SK-N-SH treated with all-trans-retinoic acid at 6 μM for 48 hours (cell line): ENCODE measurements around the gene HSDL1.

Experiments
- ATAC-seq: fragments of 200-7000 bp; cut with Tn5 transposase; 3 replicates; pipeline ENCODE4 v1.9.1; 2020; ENCODE audit warnings: mild to moderate bottlenecking, moderate library complexity
- ARNTL ChIP-seq: fragments of 450-650 bp; formaldehyde crosslinking; IDR thresholded peaks from 2 replicates; pipeline ENCODE4 v1.5.0; 2020; ENCODE audit warnings: low read depth, mild to moderate bottlenecking, moderate library complexity, borderline replicate concordance
- BACH2 ChIP-seq: fragments of 250-450 bp; sonication (Bioruptor Pico); IDR thresholded peaks from 2 replicates; pipeline ENCODE4 v1.9.0; 2021; ENCODE audit warnings: mild to moderate bottlenecking, borderline replicate concordance
- CSDC2 ChIP-seq: fragments of 250-450 bp; sonication (Bioruptor Pico); IDR thresholded peaks from 2 replicates; pipeline ENCODE4 v1.5.0; 2020; ENCODE audit warnings: mild to moderate bottlenecking, moderate library complexity
- ESRRG ChIP-seq: fragments of 250-450 bp; sonication (Bioruptor Pico); IDR thresholded peaks from 2 replicates; pipeline ENCODE4 v1.6.1; 2021; ENCODE audit warnings: mild to moderate bottlenecking
- GLIS3 ChIP-seq: fragments of 250-450 bp; sonication (Bioruptor Pico); IDR thresholded peaks from 2 replicates; pipeline ENCODE4 v1.5.0; 2020; ENCODE audit warnings: mild to moderate bottlenecking, moderate library complexity
- OSR1 ChIP-seq: fragments of 250-450 bp; sonication (Bioruptor Pico); IDR thresholded peaks from 2 replicates; pipeline ENCODE4 v1.8.0; 2022; ENCODE audit warnings: moderate library complexity, mild to moderate bottlenecking, inconsistent platforms
- RARB ChIP-seq: fragments of 250-450 bp; sonication (Bioruptor Pico); IDR thresholded peaks from 2 replicates; pipeline ENCODE4 v1.8.0; 2021; ENCODE audit warnings: mild to moderate bottlenecking, moderate library complexity
- SNAI2 ChIP-seq: fragments of 250-450 bp; sonication (Bioruptor Pico); IDR thresholded peaks from 2 replicates; pipeline ENCODE4 v1.5.0; 2020; ENCODE audit warnings: mild to moderate bottlenecking, moderate library complexity
- TCF4 ChIP-seq: fragments of 250-450 bp; sonication (Bioruptor Pico); IDR thresholded peaks from 2 replicates; pipeline ENCODE4 v1.8.0; 2021; ENCODE audit warnings: mild to moderate bottlenecking, moderate library complexity, borderline replicate concordance
- ZC3H10 ChIP-seq: fragments of 250-450 bp; sonication (Bioruptor Pico); IDR thresholded peaks from 2 replicates; pipeline ENCODE4 v1.5.1; 2021; ENCODE audit warnings: mild to moderate bottlenecking, moderate library complexity
- ZFP3 ChIP-seq: fragments of 250-450 bp; sonication (Bioruptor Pico); IDR thresholded peaks from 2 replicates; pipeline ENCODE4 v1.5.0; 2020; ENCODE audit warnings: mild to moderate bottlenecking, moderate library complexity
- ZNF565 ChIP-seq: fragments of 450-650 bp; formaldehyde crosslinking; conservative IDR thresholded peaks from 2 replicates; pipeline ENCODE4 v1.5.0; 2020; ENCODE audit warnings: low read depth, mild to moderate bottlenecking, moderate library complexity
- ZNF70 ChIP-seq: fragments of 450-650 bp; formaldehyde crosslinking; IDR thresholded peaks from 2 replicates; pipeline ENCODE4 v1.5.0; 2020; ENCODE audit warnings: mild to moderate bottlenecking, moderate library complexity
- ZNF8 ChIP-seq: fragments of 450-650 bp; formaldehyde crosslinking; IDR thresholded peaks from 2 replicates; pipeline ENCODE4 v1.5.0; 2020; ENCODE audit warnings: mild to moderate bottlenecking, moderate library complexity
- TF ChIP-seq, protein P1 (sequence below): fragments of 250-450 bp; sonication (Bioruptor Pico); IDR thresholded peaks from 2 replicates; pipeline ENCODE4 v1.5.0; 2020; ENCODE audit warnings: mild to moderate bottlenecking, moderate library complexity
- TF ChIP-seq, protein P2 (sequence below): fragments of 250-450 bp; sonication (Bioruptor Pico); IDR thresholded peaks from 2 replicates; pipeline ENCODE4 v1.8.0; 2020; ENCODE audit warnings: mild to moderate bottlenecking, moderate library complexity, borderline replicate concordance
- TF ChIP-seq, protein P3 (sequence below): fragments of 250-450 bp; sonication (Bioruptor Pico); IDR thresholded peaks from 2 replicates; pipeline ENCODE4 v1.5.1; 2021; ENCODE audit warnings: mild to moderate bottlenecking, moderate library complexity
- TF ChIP-seq, protein P4 (sequence below): fragments of 250-450 bp; sonication (Bioruptor Pico); IDR thresholded peaks from 2 replicates; pipeline ENCODE4 v1.8.0; 2021; ENCODE audit warnings: low read depth, mild to moderate bottlenecking, moderate library complexity, borderline replicate concordance
- TF ChIP-seq, protein P5 (sequence below): fragments of 250-450 bp; sonication (Bioruptor Pico); IDR thresholded peaks from 2 replicates; pipeline ENCODE4 v1.5.1; 2020; ENCODE audit warnings: low read depth, mild to moderate bottlenecking, moderate library complexity

The HSDL1 gene

DNA sequence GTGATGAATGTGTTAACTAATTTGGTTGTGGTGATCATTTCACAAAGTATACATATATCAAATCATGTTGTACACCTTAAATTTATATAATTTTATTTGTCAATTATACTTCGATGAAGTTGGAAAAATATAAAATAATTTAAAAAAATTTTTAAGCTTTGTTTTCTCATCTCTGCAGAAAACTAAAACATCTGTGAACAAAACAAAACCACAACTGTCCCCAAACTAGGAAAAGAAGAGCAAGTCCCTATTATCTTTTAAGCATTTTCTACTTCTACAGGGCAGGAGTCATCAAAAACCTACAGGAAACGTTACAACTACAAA is 6.5 kb downstream of the HSDL1 start (continued):
- TF ChIP-seq, protein P1, sequence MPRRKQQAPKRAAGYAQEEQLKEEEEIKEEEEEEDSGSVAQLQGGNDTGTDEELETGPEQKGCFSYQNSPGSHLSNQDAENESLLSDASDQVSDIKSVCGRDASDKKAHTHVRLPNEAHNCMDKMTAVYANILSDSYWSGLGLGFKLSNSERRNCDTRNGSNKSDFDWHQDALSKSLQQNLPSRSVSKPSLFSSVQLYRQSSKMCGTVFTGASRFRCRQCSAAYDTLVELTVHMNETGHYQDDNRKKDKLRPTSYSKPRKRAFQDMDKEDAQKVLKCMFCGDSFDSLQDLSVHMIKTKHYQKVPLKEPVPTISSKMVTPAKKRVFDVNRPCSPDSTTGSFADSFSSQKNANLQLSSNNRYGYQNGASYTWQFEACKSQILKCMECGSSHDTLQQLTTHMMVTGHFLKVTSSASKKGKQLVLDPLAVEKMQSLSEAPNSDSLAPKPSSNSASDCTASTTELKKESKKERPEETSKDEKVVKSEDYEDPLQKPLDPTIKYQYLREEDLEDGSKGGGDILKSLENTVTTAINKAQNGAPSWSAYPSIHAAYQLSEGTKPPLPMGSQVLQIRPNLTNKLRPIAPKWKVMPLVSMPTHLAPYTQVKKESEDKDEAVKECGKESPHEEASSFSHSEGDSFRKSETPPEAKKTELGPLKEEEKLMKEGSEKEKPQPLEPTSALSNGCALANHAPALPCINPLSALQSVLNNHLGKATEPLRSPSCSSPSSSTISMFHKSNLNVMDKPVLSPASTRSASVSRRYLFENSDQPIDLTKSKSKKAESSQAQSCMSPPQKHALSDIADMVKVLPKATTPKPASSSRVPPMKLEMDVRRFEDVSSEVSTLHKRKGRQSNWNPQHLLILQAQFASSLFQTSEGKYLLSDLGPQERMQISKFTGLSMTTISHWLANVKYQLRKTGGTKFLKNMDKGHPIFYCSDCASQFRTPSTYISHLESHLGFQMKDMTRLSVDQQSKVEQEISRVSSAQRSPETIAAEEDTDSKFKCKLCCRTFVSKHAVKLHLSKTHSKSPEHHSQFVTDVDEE: no peak

DNA sequence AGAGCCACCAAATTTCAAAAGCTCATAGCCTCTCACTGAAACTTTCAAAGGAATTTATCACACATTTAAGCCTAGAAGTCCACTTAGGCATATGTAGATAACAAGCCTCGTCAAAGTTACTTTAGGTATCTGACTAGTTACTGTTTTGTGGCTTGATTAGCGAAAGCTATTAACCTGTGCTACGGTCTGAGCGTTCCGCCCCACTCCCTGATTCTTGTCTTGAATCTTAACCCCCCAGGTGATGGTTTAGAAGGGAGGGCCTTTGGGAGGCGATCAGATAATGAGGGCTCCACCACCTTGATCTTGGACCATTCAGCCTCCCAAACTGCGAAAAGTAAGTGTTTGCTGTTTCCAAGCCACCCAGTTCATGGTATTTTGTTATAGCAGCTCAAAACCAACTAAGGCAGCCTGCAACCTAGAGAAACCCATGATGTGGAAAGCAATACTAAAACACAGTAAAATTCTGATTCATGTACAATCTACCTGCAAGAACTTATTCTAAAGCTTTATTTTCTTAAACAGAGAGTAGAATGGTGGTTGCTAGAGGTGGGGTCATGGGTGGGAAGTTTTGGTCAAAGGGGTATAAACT is 7.1 kb downstream of the HSDL1 start:
- ATAC-seq: no peak
- no peak for TF ChIP-seq ARNTL (CRISPR knock-in tag)
- TF ChIP-seq, protein P2, sequence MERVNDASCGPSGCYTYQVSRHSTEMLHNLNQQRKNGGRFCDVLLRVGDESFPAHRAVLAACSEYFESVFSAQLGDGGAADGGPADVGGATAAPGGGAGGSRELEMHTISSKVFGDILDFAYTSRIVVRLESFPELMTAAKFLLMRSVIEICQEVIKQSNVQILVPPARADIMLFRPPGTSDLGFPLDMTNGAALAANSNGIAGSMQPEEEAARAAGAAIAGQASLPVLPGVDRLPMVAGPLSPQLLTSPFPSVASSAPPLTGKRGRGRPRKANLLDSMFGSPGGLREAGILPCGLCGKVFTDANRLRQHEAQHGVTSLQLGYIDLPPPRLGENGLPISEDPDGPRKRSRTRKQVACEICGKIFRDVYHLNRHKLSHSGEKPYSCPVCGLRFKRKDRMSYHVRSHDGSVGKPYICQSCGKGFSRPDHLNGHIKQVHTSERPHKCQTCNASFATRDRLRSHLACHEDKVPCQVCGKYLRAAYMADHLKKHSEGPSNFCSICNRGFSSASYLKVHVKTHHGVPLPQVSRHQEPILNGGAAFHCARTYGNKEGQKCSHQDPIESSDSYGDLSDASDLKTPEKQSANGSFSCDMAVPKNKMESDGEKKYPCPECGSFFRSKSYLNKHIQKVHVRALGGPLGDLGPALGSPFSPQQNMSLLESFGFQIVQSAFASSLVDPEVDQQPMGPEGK (CRISPR knock-in tag): no peak
- no peak for TF ChIP-seq ZNF565 (CRISPR knock-in tag)
- TF ChIP-seq, protein P3, sequence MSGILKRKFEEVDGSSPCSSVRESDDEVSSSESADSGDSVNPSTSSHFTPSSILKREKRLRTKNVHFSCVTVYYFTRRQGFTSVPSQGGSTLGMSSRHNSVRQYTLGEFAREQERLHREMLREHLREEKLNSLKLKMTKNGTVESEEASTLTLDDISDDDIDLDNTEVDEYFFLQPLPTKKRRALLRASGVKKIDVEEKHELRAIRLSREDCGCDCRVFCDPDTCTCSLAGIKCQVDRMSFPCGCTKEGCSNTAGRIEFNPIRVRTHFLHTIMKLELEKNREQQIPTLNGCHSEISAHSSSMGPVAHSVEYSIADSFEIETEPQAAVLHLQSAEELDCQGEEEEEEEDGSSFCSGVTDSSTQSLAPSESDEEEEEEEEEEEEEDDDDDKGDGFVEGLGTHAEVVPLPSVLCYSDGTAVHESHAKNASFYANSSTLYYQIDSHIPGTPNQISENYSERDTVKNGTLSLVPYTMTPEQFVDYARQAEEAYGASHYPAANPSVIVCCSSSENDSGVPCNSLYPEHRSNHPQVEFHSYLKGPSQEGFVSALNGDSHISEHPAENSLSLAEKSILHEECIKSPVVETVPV (CRISPR knock-in tag): no peak
- no peak for TF ChIP-seq BACH2
- TF ChIP-seq, protein P1: no peak
- no peak for TF ChIP-seq OSR1
- TF ChIP-seq, protein P4, sequence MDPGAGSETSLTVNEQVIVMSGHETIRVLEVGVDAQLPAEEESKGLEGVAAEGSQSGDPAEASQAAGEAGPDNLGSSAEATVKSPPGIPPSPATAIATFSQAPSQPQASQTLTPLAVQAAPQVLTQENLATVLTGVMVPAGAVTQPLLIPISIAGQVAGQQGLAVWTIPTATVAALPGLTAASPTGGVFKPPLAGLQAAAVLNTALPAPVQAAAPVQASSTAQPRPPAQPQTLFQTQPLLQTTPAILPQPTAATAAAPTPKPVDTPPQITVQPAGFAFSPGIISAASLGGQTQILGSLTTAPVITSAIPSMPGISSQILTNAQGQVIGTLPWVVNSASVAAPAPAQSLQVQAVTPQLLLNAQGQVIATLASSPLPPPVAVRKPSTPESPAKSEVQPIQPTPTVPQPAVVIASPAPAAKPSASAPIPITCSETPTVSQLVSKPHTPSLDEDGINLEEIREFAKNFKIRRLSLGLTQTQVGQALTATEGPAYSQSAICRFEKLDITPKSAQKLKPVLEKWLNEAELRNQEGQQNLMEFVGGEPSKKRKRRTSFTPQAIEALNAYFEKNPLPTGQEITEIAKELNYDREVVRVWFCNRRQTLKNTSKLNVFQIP (CRISPR knock-in tag): no peak
- TF ChIP-seq GLIS3 (CRISPR knock-in tag): no peak
- no peak for TF ChIP-seq CSDC2 (CRISPR knock-in tag)

DNA sequence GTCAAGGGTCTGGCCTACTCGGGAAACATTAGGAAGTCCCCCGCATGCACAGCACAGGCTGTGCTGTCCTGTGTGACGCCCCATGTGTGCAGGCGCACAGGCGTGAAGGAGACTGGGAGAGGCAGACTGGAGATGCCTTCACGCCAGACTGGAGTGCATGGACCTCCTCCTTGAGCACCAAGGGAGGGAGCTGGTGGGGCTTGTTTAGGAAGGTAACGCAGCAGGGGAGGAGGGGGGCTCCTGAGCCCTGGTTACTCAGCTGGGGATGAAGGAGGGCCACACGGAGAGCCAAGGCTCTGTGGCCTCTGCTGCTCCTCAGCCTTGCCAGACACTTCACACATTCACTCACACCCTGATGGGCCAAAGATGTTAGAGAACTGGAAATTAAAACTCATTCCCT is 7.7 kb downstream of the HSDL1 start:
- ATAC-seq: no peak
- TF ChIP-seq SNAI2 (CRISPR knock-in tag): no peak
- TF ChIP-seq, protein P2 (CRISPR knock-in tag): no peak
- TF ChIP-seq ZNF70 (CRISPR knock-in tag): no peak
- TF ChIP-seq, protein P4 (CRISPR knock-in tag): no peak
- TF ChIP-seq OSR1: no peak
- TF ChIP-seq ZNF8 (CRISPR knock-in tag): no peak
- TF ChIP-seq, protein P5, sequence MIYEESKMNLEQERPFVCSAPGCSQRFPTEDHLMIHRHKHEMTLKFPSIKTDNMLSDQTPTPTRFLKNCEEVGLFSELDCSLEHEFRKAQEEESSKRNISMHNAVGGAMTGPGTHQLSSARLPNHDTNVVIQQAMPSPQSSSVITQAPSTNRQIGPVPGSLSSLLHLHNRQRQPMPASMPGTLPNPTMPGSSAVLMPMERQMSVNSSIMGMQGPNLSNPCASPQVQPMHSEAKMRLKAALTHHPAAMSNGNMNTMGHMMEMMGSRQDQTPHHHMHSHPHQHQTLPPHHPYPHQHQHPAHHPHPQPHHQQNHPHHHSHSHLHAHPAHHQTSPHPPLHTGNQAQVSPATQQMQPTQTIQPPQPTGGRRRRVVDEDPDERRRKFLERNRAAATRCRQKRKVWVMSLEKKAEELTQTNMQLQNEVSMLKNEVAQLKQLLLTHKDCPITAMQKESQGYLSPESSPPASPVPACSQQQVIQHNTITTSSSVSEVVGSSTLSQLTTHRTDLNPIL: no peak
- TF ChIP-seq ZC3H10 (CRISPR knock-in tag): no peak
- no peak for TF ChIP-seq TCF4
- no peak for TF ChIP-seq ZFP3
- TF ChIP-seq RARB (CRISPR knock-in tag): no peak
- TF ChIP-seq ESRRG (CRISPR knock-in tag): no peak
- TF ChIP-seq ZNF565 (CRISPR knock-in tag): no peak
- no peak for TF ChIP-seq GLIS3 (CRISPR knock-in tag)
